GM12872 (cell line): ENCODE results near the gene NPS.

ENCODE experiments used
- TF ChIP-seq, protein P1 (sequence below): IDR thresholded peaks from 3 replicates; pipeline ENCODE4 v1.5.1; 2011; ENCODE audit warnings: low read depth, mild to moderate bottlenecking, low read length, moderate library complexity; ENCODE audit not compliant: insufficient read depth

The NPS gene

DNA sequence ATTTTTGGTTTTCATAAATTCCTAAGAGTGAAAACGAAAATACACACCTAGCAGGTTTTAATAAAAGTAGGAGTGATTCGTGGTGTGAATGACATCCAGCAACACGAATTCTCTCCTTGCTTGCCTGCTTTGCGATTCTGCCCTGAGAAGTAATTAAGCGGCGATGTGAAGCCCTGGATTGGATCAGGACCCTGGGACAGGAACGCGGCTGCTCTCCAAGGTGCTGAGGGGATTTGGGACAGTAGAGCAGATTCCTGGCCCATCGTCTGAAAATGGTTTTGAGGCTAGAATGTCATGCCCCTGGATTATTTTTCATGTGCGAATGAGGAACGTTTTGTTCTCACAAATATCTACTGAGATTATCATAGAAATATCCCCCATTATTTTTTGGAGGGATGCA is 7.8 kb downstream of the NPS start:
- TF ChIP-seq, protein P1, sequence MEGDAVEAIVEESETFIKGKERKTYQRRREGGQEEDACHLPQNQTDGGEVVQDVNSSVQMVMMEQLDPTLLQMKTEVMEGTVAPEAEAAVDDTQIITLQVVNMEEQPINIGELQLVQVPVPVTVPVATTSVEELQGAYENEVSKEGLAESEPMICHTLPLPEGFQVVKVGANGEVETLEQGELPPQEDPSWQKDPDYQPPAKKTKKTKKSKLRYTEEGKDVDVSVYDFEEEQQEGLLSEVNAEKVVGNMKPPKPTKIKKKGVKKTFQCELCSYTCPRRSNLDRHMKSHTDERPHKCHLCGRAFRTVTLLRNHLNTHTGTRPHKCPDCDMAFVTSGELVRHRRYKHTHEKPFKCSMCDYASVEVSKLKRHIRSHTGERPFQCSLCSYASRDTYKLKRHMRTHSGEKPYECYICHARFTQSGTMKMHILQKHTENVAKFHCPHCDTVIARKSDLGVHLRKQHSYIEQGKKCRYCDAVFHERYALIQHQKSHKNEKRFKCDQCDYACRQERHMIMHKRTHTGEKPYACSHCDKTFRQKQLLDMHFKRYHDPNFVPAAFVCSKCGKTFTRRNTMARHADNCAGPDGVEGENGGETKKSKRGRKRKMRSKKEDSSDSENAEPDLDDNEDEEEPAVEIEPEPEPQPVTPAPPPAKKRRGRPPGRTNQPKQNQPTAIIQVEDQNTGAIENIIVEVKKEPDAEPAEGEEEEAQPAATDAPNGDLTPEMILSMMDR = no peak

GRCh38 chr10:127561647-127562046 is 12.5 kb downstream of the NPS start:
- TF ChIP-seq, protein P1 = no peak

GRCh38 chr10:127563718-127564553 is 14.8 kb downstream of the NPS start:
- TF ChIP-seq, protein P1 = peak; percentile 63

- TF ChIP-seq, protein P1 = no peak
Measured at GRCh38 chr10:127564644-127565043, 15.5 kb downstream of the NPS start.

DNA sequence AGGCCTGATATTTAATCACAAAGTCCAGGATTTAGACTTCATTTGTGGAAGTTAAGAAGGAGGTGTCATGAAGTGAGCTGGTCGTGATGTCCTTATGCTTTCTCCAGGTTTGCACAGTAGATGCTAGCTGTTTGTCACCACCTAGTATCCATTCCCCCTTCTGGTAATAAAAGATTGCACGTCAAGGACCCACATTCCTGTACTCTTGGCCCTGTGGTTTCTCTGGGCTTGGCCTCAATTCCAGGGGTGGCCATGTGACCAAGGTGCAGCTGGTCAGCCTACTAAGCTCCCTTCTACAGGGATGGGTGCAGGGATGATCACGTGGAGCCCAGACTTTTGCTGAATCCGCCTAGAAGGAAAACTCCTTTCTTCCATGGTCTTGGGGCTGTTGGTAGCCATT is 16.5 kb downstream of the NPS start:
- TF ChIP-seq, protein P1 = no peak

- TF ChIP-seq, protein P1 = no peak
Measured at GRCh38 chr10:127569210-127569609, 20.1 kb downstream of the NPS start.

- TF ChIP-seq, protein P1 = no peak
Measured at GRCh38 chr10:127570036-127570435, 20.9 kb downstream of the NPS start.
